Transverse colon (tissue), 4 donors: Measurements from ENCODE around the gene SPACA5.

ENCODE experiments used
- CTCF ChIP-seq, 5 experiments: fragments of 200-600 bp in 3 of 5; fragments of 450-650 bp in 2 of 5; sonication (generic) in 3 of 5; IDR thresholded peaks; 1 replicate in 2 of 5; 2 replicates in 3 of 5; pipeline ENCODE4 v1.5.1; 2016 to 2017; ENCODE audit warnings: antibody characterized with exemption in 5 of 5, inconsistent platforms in 3 of 5, mild to moderate bottlenecking in 2 of 5, moderate library complexity in 1 of 5
- EP300 ChIP-seq: sonication (generic); formaldehyde crosslinking; IDR thresholded peaks from one replicate; pipeline ENCODE4 v1.6.1; 2017; ENCODE audit warnings: antibody characterized with exemption, low read depth
- POLR2A ChIP-seq: fragments of 450-650 bp; IDR thresholded peaks from one replicate; pipeline ENCODE4 v1.6.1; 2016; ENCODE audit warnings: antibody characterized with exemption, mild to moderate bottlenecking, moderate library complexity
- POLR2AphosphoS5 ChIP-seq, 3 donors: sonication (generic); formaldehyde crosslinking; IDR thresholded peaks; one replicate each; pipeline ENCODE4 v1.6.1; 2016; ENCODE audit warnings: antibody characterized with exemption in 3 of 3

GRCh38 chrX:48003758-48004457 is 2.9 kb upstream of the SPACA5 start, which contains the start of gene ZNF182:
- TF ChIP-seq EP300 (no peak), CTCF (IDR thresholded peaks at IDR 0.05) (no peak), POLR2A (peak; percentile 62), POLR2AphosphoS5 (IDR thresholded peaks at IDR 0.05) (peak; percentile 55 to 67 (median 56))
